Measurements from ENCODE around the gene TREML1. TPM values are rescaled to one million over a fixed set of nuclear protein-coding genes. Genes with fewer than 3 reads are reported as not detected.
A peak's percentile ranks its signal among the peaks of the same experiment; 100 is the strongest.

Gene TREML1
- total RNA-seq, 1 donor from 2014 or later = 2.5 TPM

GRCh38 chr6:41135062-41135832 lies 18.9 kb downstream of the TREML1 start:
- Histone ChIP-seq H3K4me1 (no peaks in the 10 kb centered on the region), H3K36me3 (peaks cover 17% of the 10 kb centered on the region), H3K27ac (no peak overlapping the region), H3K4me3 (no peak overlapping the region), H3K27me3 (no peaks in the 10 kb centered on the region), H3K9me3 (no peaks in the 10 kb centered on the region)
- no peak for ATAC-seq
- no peak for DNase-seq
- no peak for TF ChIP-seq CTCF (IDR thresholded peaks at IDR 0.05)
- intact Hi-C loops (cut with DNase I) = no loop called here

GRCh38 chr6:41132254-41132653 lies 21.9 kb downstream of the TREML1 start:
- TF ChIP-seq CTCF (IDR thresholded peaks at IDR 0.05) = no peak
- no peaks in the 10 kb centered on the region for H3K4me1 ChIP-seq
- no peaks in the 10 kb centered on the region for H3K9me3 ChIP-seq
- no peak overlapping the region for H3K27ac ChIP-seq
- intact Hi-C loops (cut with DNase I) = no loop called here
- ATAC-seq = no peak
- no peak overlapping the region for H3K4me3 ChIP-seq
- DNase-seq = no peak
- peaks cover 14% of the 10 kb centered on the region for H3K36me3 ChIP-seq
- no peaks in the 10 kb centered on the region for H3K27me3 ChIP-seq

- no peak overlapping the region for H3K4me3 ChIP-seq
- no peaks in the 10 kb centered on the region for H3K9me3 ChIP-seq
- no peaks in the 10 kb centered on the region for H3K36me3 ChIP-seq
- no peaks in the 10 kb centered on the region for H3K27me3 ChIP-seq
- intact Hi-C loops (cut with DNase I) = no loop called here
- no peak overlapping the region for H3K27ac ChIP-seq
- no peaks in the 10 kb centered on the region for H3K4me1 ChIP-seq
- no peak for ATAC-seq
- no peak for TF ChIP-seq CTCF (IDR thresholded peaks at IDR 0.05)
- DNase-seq = no peak
Measured at GRCh38 chr6:41125282-41125681, 28.9 kb downstream of the TREML1 start.

- no peak overlapping the region for H3K4me3 ChIP-seq
- TF ChIP-seq CTCF (IDR thresholded peaks at IDR 0.05) = no peak
- intact Hi-C loops (cut with DNase I) = no loop called here
- H3K27ac ChIP-seq = no peak overlapping the region
- H3K4me1 ChIP-seq = no peaks in the 10 kb centered on the region
- ATAC-seq = peak; percentile 50
- H3K36me3 ChIP-seq = no peaks in the 10 kb centered on the region
- DNase-seq = no peak
- no peaks in the 10 kb centered on the region for H3K9me3 ChIP-seq
- H3K27me3 ChIP-seq = no peaks in the 10 kb centered on the region
Measured at GRCh38 chr6:41122918-41123317, 31.2 kb downstream of the TREML1 start.

GRCh38 chr6:41122373-41122772 lies 31.8 kb downstream of the TREML1 start:
- H3K4me3 ChIP-seq = no peak overlapping the region
- no peaks in the 10 kb centered on the region for H3K9me3 ChIP-seq
- DNase-seq (no peak), ATAC-seq (peak; percentile 86)
- no peak overlapping the region for H3K27ac ChIP-seq
- no peaks in the 10 kb centered on the region for H3K36me3 ChIP-seq
- no peaks in the 10 kb centered on the region for H3K4me1 ChIP-seq
- TF ChIP-seq CTCF (IDR thresholded peaks at IDR 0.05) = no peak
- intact Hi-C loops (cut with DNase I) = no loop called here
- H3K27me3 ChIP-seq = no peaks in the 10 kb centered on the region

Measured in upper lobe of right lung (tissue), 1 donor.